ENCODE results near the gene APLP2.

Gene APLP2

DNA sequence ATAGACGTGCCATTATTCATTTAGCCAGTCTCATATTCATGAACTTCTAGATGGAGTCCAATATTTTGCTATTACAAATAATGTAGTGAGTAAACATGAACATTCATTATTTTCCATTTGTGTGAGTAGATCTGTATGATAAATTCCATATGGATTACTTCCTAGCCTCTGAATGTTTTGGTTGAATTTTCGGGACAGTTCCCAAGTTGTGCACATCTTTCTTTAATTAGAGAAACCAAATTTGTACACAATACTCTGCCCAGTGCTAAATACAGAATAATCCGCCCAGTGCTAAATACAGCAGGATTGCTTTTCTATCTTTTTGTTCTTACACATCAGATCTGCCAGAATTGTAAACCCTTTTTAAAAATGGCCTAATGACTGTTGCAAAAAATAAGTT lies 17.1 kb upstream of the APLP2 start:
- DNase-seq (ENCODE audit: extremely low spot score, insufficient read length, low read depth) = no peak
- no peak for FAIRE-seq

DNA sequence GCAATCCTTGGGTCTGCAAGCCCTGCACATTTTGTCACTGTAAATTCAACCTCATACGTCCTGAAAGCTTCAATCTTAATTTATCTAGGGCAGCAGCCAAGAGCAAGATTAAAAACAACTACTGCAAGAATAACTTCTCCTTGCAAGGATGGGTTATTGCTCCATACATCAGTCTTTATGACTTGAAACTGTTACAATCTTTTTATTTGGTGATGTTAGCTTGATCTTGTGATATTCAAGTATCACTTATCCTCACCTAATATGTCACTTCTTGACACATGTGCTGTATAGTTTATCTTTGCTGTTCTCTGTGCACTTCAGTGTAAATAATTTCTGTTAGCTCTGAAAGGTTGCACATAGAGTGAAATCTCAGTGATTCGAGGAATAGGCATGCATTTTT lies 14.7 kb upstream of the APLP2 start:
- FAIRE-seq (no peak), DNase-seq (ENCODE audit: extremely low spot score, insufficient read length, low read depth) (no peak)

DNA sequence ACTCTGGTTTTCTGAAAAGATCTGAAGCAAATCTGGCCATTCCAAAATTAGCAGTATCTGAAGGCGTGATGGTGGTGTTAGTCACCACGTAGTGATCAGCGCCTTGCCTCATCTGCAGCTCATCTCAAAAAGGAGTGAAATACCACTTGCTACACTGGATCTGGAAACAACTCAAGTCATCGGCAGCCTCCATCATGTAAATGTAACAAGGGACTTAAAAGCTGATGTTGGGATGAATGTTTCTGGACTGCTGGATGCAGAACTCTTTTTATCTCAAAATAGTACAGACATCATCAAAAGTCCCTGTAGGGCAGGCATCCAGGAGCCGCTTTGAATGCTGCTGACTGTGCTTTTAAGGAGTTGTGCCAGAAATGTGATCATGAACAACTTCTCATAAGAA lies 14.1 kb upstream of the APLP2 start:
- FAIRE-seq (no peak), DNase-seq (ENCODE audit: extremely low spot score, insufficient read length, low read depth) (no peak)

DNA sequence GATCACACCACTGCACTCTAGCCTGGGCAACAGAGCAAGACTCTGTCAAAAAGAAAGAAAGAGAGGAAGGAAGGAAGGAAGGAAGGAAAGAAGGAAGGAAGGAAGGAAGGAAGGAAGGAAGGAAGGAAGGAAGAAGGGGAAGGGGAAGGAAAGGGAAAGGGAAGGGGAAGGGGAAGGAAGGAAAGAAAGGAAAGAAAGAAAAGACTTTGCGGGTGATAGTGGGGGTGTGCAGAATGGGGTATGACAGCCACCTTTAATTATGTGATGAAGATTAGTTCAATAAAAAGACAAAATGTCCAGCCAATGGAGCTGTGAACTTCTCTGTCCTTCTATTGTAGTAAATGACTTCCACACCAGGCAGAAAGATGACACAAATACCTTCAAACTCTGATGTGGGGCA lies 8.7 kb upstream of the APLP2 start:
- DNase-seq (ENCODE audit: extremely low spot score, insufficient read length, low read depth) = no peak
- FAIRE-seq = no peak

DNA sequence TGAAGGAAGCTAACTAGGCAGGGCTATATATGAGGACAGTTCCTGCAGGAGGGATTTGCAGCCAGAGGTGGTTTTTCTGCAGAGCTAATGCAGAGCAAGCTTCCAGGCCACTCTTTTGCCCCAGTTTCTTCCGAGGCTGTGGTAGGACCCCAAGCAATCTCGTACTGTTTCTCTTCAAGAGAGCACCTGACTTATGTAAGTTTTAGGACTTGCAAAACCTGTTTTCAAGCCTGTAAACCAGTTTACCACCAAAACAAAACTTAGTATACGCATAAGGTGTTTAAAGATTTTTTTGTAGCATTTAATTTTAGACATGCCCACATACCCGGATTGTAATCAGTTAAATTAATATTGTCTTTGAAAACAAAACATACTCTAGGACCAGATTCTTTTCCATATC lies 7.7 kb upstream of the APLP2 start:
- FAIRE-seq = no peak
- no peak for DNase-seq (ENCODE audit: extremely low spot score, insufficient read length, low read depth)

DNA sequence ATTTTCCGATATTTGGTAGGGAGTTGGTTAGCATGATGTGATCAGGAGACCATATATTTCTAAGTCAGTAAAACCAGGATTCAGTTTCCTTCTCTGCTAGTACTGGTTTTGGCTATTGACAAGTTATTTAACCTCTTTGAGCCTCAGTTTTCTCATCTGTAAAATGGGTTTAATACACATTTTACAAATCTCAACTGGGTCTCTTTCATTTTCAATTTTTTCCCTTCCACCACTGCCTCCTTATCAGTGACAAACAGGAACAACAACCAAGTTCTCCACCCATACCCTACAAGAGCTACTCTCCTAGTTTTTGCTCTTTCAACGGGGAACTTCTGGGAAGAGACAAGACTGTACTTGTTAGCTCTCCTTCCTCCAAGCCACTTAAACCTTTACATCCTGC lies 6.2 kb upstream of the APLP2 start:
- FAIRE-seq = no peak

DNA sequence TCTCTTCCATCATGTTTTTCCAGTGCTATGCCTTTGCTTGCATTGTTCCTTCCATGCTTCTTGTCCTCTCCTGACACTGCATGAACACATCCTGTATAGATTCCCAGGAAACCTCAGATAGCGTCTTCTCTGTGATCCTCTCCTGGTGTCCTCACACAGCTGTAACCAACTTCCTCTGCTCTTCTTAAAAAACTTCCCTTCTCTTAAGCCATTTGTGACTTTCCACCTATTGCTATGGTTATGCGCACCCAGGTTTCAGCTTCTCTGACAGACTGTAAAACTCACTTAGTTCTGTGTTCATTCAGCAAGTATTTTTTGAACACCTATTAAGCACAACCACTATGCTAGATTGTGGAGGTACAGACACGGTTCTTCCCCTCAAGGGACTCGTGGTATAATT lies 5.1 kb upstream of the APLP2 start:
- DNase-seq (ENCODE audit: extremely low spot score, insufficient read length, low read depth) = no peak
- no peak for FAIRE-seq

More for the DNA sequence above, 6.2 kb upstream of the APLP2 start:
- DNase-seq (ENCODE audit: extremely low spot score, insufficient read length, low read depth) = no peak

DNA sequence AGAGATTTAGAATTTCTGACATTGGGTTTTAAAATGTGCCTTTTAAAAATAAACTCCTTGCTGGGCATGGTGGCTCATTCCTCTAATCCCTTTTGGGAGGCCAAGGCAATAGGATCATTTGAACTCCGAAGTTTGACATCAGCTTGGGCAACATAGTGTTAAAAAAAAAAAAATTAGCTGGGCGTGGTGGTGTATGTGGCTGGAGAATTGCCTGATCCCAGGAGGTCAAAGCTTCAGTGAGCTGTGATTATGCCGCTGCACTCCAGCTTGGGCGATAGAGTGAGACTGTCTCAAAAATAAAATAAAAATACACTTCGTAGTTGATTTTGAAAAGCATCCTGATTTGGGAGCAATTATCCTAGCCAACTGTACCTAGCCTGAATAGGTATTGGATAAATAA lies 3.4 kb upstream of the APLP2 start:
- no peak for FAIRE-seq
- no peak for DNase-seq (ENCODE audit: extremely low spot score, insufficient read length, low read depth)

DNA sequence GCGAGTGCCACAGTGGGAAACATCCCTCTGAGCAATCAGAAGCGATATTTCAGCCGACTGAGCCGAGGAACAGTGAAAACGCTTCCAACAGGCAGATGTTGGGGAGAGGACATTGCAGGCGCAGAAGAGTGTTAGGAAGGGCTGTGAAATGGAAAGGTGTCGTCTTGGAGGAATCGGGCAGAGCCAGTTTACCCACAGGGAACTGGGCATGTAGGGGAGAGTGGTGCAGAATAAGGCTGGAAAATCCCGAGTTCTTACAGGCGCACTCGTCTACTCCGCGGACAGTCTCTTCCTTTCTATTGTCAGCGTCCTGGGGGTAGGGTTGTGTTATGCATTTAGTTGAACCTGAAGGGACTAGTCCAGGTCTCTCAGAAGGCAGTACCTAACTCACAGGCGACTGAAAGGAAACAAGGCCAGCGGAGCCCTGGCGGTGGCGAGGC lies 1.1 kb upstream of the APLP2 start:
- no peak for DNase-seq (ENCODE audit: extremely low spot score, insufficient read length, low read depth)
- no peak for FAIRE-seq

DNA sequence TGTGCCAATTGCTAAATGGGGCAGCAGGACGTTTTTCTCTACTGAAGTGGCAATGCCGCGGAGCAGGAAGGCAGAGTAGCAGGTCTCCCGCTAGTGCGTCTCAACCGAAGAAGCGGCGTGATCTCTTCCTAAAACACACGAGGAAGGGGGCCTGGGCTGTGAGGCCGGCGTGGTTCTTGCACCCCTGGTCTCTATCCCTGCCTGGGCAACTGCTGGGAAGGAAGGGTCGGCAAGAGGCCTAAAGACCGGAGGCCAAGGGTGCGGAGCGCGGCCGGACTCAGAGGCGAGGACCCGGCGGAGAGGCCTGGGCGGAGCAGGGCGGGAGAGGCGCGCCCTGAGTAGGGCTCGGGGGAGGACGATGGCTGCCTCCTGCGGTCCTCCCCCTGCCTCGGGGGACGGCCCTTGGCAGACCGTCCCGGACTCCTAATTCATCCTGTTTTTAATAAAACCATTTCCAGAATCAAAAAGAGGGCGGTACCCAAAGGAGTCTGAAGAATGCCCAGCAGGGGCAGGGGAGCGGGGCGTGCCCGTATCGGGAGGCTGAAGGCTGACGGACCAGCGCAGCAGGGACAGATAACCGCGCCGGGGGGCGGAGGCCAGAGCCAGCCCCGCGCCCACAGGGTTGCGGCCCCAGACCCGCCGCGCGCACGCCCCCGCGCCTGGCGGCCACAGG lies 572 bp upstream of the APLP2 start:
- no peak for DNase-seq (ENCODE audit: extremely low spot score, insufficient read length, low read depth)

DNA sequence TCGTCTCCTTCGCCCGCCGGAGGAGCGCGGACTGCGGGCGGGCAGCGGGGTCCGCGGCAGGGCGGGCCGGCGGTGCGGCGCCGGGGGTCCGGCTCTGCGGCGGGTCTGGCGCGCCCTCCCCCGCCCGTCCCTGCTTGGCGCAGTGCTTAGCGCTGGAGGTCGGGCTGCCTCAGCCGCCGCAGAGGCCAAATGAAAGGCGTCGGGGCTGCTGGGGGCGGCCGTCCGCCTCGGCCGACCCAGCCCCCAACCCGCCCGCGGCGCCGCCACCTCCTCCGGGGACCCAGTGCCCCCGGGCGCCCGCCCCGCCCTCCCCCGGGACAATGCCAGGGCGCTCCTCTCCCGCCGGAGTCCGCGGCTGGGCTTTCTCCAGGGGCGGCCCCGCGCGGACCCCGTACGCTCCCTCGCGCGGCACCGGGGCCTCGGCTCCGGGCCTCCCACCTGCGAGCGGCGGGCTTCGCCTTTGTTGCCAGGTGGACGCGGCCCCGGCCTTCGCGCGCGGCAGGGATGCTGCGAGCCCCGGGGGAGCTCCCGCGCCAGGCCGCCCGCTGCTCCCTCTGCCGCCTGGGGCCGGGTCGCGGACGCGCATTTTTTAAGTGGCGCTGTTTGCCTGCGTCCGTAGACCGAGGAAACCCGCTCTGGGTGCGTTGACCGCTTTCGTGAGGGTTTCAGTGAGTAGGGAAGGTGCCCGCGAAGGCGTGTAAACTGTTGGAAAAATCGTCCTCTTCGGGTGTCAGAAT lies 583 bp downstream of the APLP2 start:
- DNase-seq (ENCODE audit: extremely low spot score, insufficient read length, low read depth) = no peak
- FAIRE-seq = no peak

More for the DNA sequence above, 572 bp upstream of the APLP2 start:
- no peak for FAIRE-seq

DNA sequence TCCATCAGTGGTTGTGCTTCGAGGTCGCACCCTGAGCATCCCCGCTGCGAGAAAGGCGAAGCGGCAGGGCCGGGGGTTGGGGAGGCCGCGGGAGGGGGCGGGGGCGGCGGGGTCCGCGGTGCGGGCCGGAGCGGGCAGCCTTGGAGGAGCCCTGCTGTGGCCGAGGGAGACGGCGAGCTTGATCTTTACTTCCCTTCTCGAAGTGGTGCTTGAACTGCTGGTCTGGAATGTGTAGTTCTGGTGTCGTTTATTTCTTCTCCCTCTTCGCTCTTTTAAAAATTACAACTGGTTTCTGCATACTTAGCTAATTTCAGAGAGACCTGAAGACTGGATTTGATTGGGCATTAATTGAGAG lies 1.1 kb downstream of the APLP2 start:
- DNase-seq (ENCODE audit: extremely low spot score, insufficient read length, low read depth) = no peak
- no peak for FAIRE-seq

DNA sequence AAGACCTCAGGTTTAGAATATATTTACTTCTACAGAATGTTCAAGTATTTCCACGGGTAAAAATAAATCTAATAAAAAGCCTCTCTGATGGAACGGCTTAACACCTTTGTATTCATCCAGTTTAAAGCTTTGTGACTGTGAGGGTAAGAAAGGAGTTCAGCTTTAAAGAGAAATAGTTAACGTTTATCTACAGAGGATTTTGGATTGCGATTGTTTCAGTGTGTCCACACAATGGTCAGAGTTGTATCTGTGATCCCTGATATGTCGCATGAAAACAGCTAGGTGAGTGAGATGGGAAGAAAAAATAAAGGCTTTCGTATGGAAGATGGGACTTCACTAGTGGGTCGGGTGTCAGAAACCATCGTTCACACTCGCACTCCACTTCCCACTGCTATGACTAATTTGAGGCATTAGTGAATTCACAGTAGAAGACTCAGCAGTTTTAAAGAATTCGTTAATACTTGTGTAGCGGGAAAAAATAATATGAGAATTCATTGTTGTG lies 1.6 kb downstream of the APLP2 start:
- no peak for FAIRE-seq
- DNase-seq (ENCODE audit: extremely low spot score, insufficient read length, low read depth) = no peak

DNA sequence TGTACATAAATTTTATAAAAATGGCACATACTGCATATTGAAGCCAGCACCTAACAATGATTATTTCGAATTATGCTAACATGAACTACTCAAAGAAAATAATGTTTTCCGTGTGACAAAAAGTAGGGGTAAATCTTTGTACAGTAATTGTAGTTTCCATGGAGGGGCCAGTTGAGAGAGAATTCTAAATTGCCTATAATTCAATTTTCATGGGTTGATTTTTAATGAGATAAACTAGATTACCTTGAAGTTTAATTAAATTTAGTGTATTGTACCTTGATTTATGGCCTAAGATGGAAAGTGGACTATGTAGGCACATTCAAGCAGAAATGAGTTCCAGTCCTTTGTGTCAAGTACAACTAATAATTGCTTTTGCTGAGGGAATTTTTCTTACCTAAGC lies 5.0 kb downstream of the APLP2 start:
- FAIRE-seq (no peak), DNase-seq (ENCODE audit: extremely low spot score, insufficient read length, low read depth) (no peak)

DNA sequence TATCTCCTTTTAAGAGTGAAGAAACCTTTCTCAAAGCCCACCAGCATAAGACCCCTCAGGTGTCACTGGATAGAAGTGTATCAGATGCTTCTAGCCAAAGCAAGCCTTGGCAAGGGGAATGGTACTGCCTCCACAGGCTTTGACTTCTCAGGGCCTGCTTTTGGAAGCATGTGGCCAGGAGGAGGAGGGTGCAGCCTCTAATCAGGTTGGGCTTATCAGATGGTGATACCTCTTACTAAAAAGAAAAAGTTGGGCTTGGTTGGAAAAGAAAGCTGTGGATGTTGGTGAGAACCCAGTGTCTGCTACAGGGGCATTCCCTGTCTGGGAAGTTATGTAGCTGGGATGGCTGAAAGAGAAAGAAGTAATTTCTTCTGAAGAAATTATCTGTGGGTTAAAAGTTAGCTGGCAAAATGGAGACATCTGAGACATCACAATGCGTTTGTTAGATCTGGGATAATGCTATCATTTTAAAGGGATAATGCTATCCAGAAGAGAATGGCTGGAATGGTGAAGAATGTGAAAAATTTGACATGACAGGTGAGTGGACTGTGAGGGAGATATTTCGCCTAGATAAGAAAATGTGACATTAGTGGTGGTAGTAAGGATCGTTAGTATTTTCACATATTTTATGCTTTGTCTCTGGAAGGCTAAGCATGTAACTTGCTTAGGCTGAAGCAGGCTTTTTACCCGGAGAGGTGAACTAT lies 7.2 kb downstream of the APLP2 start:
- FAIRE-seq (no peak), DNase-seq (ENCODE audit: extremely low spot score, insufficient read length, low read depth) (no peak)

DNA sequence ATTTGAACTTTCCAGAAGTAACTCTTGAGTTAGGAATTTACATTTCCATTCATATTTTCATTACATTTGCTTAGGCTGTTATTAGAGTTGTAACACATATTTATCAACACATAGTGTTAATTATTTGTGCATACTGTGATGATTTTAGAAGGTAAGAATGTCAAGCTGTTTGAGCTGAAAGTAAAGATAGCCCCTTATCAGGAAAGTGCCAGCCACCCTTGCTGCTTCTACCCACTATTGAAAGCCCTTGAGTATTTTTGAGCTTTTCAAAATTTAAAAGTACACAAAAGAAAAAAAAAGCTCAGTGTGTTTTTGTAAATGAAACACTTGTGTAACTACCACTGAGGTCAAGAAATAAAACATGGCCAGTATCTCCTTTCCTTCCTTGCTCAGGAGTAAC lies 8.0 kb downstream of the APLP2 start:
- no peak for FAIRE-seq
- DNase-seq (ENCODE audit: extremely low spot score, insufficient read length, low read depth) = no peak

DNA sequence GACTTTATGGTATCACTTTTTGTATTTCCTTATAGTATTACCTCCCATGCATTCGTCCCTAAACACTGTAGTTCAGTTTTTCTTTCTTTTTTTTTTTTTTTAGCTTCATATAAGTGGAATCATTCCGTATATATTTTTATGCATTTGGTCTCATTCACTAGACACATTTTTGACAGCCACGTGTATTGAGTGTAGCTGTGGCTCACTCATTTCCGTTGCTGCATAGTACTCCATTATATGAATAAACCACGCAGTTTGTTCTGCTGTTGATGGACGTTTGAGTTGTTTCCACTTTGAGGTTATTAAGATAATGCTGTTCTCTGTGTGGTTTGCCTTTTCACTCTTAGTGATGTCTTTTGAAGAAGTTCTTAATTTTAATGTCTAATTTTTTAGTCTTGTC lies 8.4 kb downstream of the APLP2 start:
- FAIRE-seq (no peak), DNase-seq (ENCODE audit: extremely low spot score, insufficient read length, low read depth) (no peak)

DNA sequence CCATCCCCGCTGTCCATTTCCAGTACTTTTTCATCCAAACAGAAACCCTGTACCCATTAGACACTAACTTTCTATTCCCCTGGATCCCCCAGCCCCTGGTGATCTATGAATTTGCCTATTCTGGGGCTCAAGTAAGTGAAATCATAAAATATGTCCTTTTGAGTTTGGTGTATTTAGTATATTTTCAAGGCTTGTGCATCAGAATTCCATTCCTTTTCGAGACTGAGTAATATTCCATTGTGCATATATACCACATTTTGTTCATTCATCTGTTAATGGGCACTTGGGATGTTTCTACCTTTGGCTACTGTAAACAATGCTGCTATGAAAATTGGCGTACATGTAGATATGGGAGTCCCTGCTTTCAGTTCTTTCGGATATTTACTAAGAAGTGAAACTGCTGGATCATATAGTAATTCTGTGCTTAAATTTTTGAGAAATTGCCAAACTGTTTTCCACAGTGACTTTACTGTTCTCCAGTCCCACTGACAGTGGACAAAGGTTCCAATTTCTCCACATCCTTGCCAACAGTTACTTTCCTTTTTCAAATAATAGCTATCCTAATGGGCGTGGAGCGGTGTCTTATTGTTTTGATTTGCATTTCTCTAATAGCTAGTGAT lies 16.1 kb downstream of the APLP2 start:
- DNase-seq (ENCODE audit: extremely low spot score, insufficient read length, low read depth) (no peak), FAIRE-seq (no peak)

DNA sequence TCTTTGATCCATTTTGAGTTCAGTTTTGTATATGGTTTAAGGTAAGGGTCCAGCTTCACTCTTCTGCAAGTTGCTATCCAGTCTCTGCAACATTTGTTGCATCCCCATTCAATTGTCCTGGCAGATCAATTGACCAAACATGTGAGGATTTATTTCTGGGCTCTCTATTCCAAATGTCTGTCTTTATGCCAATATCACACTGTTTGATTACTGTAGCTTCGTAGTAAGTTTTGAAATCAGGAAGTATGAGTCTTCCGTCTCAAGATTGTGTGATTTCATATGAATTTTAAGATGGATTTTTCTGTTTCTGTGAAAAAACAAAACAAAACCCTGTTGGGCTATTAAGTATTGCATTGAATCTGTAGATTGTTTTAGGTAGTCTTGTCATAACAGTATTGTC lies 17.0 kb downstream of the APLP2 start:
- FAIRE-seq = no peak
- DNase-seq (ENCODE audit: extremely low spot score, insufficient read length, low read depth) = no peak

DNA sequence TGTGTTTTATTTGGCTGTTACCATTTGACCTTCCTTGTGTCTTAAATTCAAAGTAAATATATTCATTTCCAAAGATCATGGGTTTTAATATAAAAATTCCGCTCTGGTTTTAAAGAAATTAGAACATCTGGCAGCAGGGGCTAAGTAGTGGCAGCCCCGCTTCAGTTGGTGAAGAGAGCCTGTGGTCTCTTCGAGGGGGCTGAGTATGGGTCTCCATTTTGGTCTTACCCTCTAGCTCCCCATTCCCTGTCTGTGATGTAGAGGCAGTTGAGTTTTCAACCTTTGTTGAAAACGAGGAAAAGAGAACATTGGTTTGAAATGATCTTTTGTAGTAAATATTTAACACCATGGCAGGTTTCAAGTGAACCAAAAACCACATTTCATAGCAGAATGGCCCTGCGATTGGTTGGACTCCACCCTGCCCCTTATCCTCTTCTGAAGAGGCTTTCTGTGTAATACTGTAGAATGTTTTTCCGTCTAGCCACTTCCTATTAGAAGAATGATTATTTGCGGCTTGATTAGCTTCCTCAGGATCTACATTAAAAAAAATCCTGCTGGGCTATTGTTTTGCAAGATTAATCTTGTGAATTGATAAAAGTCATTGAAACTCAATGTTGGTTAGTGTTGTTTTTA lies 17.7 kb downstream of the APLP2 start:
- FAIRE-seq (peak; percentile 31), DNase-seq (ENCODE audit: extremely low spot score, insufficient read length, low read depth) (no peak)

Measured in GM18507 (cell line).